ENCODE data around the gene NCL.
"Not testable (repeated sequence)": the region's sequence is repeated elsewhere in the genome, so short reads cannot be mapped to it uniquely, and the experiment has no call there.

Gene NCL

GRCh38 chr2:231411831-231412617 is 52.3 kb downstream of the NCL start:
- TF ChIP-seq CTCF (IDR thresholded peaks at IDR 0.05) (peak; percentile 91), ZFX (IDR thresholded peaks at IDR 0.05; ENCODE audit: borderline replicate concordance) (no peak)
- H3K27ac ChIP-seq: no peak overlapping the region

- no peak overlapping the region for H3K27ac ChIP-seq
- TF ChIP-seq CTCF (IDR thresholded peaks at IDR 0.05): no peak
- TF ChIP-seq ZFX (IDR thresholded peaks at IDR 0.05; ENCODE audit: borderline replicate concordance): no peak
Measured at GRCh38 chr2:231411237-231411636, 53.0 kb downstream of the NCL start.

- H3K27ac ChIP-seq: no peak overlapping the region
- TF ChIP-seq CTCF (IDR thresholded peaks at IDR 0.05) (peak; percentile 59), ZFX (IDR thresholded peaks at IDR 0.05; ENCODE audit: borderline replicate concordance) (no peak)
Measured at GRCh38 chr2:231410293-231411004, 53.8 kb downstream of the NCL start.

- H3K27ac ChIP-seq: no peak overlapping the region
- TF ChIP-seq ZFX (IDR thresholded peaks at IDR 0.05; ENCODE audit: borderline replicate concordance) (no peak), CTCF (IDR thresholded peaks at IDR 0.05) (no peak)
Measured at GRCh38 chr2:231409776-231410175, 54.5 kb downstream of the NCL start.

GRCh38 chr2:231408304-231408703 is 56.0 kb downstream of the NCL start:
- H3K27ac ChIP-seq: not testable (repeated sequence)

- not testable (repeated sequence) for H3K27ac ChIP-seq
Measured at GRCh38 chr2:231407686-231408085, 56.6 kb downstream of the NCL start.

- TF ChIP-seq CTCF (IDR thresholded peaks at IDR 0.05): peak; percentile 71
- not testable (repeated sequence) for H3K27ac ChIP-seq
Measured at GRCh38 chr2:231405601-231406367, 58.5 kb downstream of the NCL start.

- not testable (repeated sequence) for H3K27ac ChIP-seq
Measured at GRCh38 chr2:231404183-231404578, 60.1 kb downstream of the NCL start.
